GM19025 (cell line): ENCODE measurements around the gene FSIP1.

Experiments used
- ATAC-seq: cut with Tn5 transposase; IDR thresholded peaks from one replicate; pipeline ENCODE4 v1.9.1; 2021; ENCODE audit warnings: mild to moderate bottlenecking, low read depth, moderate library complexity; ENCODE audit not compliant: unreplicated experiment

The FSIP1 gene

GRCh38 chr15:39654304-39654703, 128.3 kb downstream of the FSIP1 start:
- no peak for ATAC-seq

GRCh38 chr15:39651881-39652280, 130.8 kb downstream of the FSIP1 start:
- ATAC-seq: no peak

- no peak for ATAC-seq
These were observed 131.3 kb downstream of the FSIP1 start for GRCh38 chr15:39651295-39651694.

DNA sequence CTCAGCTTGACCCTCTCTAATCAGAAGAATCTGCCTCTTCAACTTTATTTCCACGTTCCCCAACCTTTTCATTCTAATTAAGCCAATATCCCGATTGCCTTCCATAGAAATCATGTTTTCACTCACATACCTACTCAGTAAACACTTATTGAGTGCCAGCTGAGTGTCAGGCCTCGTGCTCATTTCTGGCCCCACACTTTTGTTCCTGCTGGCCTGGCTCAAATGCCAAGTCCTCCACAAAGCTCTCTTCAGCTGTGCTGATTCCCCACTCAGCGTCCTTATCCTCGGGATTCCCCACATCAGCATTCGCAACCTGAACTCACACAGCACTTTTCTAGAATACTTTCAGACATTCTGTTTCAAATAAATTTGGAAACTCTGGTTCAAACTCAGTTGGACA, 132.9 kb downstream of the FSIP1 start:
- ATAC-seq: no peak

DNA sequence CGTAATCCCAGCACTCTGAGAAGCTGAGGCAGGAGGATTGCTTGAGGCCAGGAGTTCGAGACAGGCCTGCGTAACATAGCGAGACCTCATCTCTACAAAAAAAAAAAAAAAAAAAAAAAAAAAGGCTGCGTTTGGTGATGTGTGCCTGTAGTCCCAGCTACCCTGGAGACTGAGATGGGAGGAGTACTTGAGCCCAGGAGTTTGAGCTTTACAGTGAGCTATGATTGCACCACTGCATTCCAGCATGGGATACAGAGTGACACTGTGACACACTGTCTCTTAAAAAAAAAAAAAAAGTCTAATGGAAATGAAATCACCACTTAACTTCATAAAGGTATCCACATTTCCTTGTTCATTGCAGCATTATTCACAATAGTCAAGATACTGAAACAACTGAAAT, 136.2 kb downstream of the FSIP1 start:
- ATAC-seq: no peak

- ATAC-seq: no peak
These were observed 136.7 kb downstream of the FSIP1 start for GRCh38 chr15:39645976-39646257.

DNA sequence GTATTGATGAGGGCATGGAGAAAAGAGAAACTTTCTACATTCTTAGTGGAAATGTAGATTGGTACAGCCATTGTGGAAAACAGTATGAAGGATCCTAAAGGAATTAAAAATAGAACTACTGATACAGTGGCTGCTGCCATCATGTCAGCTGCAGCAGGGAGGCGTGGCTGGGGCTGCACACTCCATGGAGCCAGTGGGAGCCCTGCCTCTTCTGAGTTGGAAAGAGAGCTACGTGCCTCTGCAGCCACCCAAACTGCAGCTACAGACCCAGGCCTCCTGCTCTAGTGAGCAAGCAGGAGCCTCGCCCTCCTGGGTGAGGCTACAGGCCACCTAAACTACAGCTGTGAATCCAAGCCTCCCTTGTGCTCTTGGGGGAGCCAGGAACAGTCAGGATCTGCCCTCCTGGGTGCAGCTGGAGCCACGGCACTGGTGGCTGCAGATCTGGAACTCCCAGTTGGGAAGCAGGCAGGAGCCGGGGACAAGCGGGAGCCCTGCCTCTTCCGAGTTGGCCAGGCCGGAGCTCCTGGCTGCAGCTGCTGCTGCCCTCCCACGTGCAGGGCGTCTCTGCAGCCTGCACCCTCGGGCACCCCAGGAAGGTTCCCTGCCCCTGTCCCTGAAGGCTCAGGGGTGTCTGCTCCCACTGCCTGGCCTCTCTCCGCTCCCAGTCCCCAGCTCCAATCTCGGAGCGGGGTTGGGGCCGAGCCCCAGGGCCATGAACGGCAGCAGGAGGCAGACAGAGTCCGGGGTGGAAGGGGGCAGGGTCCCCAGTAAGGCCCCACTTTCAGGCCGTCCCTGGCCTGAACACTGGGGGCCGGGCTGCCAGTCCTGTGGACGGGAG, 137.3 kb downstream of the FSIP1 start:
- ATAC-seq: no peak

- no peak for ATAC-seq
These were observed 138.5 kb downstream of the FSIP1 start for GRCh38 chr15:39644136-39644535.

DNA sequence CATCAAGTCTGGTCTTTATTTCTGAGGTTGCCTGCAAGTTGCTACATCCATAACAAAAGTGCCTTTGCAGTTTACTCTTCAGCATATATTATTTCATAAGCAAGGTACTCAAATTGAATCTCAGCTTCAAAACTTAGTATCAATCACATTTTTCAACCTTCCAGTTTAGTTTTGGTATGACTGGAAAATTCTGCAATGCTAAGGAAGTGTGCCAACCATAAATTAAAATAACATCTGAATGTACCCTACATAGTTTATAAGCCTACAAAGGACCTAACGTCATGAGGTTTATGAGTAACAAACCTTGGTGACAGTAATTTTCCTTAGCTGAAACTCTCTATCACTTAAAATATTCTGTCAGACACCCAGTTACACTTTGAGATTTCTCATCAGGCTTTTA, 138.9 kb downstream of the FSIP1 start:
- no peak for ATAC-seq

DNA sequence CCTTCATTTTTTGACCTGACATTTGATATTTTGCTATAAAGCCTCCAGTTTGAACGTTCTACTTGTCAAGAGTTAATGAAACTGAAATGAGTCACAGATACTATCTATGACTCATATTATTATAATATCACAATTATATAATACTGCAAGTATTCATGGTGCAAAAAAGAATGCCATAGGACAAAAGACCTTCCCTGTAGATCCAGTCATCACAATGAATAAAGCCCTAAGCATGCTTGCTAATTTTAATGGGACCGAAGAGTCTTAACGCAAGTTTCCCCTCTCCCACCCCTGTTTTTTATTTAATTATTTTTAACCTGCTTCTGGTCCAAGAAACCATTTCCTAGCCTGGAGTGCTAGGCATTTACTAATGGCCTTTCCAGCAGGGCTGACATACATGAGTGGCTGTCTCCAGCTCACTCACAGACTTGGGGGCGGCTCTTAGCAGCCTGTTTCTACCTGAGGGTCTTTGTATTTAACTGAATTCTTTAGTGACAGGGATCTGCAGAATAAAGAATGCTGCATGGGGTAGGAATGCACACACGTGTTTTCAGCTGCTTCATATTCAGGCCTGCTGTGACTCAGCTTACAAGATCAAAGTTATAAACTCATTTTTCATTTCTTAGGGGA, 140.5 kb downstream of the FSIP1 start:
- ATAC-seq: no peak

DNA sequence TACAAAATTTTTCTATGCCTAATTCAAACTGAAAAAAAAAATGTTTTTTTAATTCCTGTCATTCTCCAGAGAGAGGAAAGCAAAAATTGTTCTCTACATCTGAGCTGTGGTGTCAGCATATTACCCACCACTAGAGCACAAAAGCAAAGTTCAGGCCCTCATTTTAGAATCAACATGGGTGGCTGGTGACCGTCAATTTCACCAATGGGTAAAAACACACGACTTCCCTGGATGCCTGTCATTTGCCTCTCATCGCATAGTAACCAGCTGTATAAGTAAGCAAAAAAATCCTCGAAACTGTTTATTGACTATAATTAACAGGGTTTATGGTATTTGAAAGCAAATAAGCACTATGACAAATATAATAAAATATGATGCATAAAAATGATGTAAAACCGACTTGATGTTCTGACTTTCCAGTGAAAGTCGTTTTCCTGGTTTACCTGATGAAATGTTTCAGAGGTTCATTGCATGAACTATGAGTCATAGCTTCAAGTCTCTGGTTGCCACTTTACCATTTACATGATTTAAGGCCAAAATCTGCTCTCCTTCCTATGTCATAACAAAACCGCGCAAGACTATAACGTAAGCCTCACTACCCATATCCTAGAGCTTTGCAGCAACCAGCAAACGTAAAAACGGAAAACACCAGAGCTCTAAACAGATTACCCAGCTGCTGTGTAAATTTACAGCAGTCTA, 141.3 kb downstream of the FSIP1 start:
- ATAC-seq: no peak

DNA sequence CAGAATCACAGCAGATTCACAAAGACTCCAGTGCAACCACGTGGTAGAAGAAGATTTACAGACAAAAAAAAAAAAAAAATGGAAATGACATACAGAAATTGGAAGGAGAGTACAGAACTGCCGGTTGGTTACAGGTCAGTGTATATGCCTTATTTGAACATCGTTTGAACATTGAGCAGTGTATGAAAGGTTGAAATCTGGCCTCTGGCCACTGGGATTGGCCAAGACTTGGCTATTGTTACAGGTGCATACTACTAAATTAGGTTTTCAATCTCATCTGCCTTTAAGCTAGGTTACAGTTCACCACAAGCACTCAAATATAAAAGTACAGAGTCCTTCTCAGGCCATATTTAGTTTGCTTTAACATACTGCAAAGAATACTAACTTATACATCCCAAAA, 142.0 kb downstream of the FSIP1 start:
- ATAC-seq: no peak

- no peak for ATAC-seq
These were observed 143.6 kb downstream of the FSIP1 start for GRCh38 chr15:39639037-39639436.

DNA sequence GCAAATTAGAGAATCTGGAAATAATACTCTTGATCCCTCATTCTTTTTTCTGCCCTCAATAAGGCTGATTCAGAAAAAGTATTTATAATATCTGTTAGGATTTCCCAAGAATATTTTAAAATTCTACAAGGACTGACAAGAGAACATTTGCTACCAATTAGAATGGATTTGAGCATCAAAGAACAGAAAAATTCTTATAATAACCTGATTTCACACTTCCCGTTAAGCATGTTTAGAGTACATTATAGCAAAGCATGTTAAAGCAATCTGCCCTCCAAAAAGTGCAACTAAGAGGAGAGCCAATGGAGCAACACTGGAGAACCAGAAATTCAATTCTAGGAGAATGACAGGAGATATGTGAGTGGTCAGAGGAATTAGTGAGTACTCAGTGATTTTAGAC, 144.6 kb downstream of the FSIP1 start:
- ATAC-seq: no peak

- ATAC-seq: no peak
These were observed 151.3 kb downstream of the FSIP1 start for GRCh38 chr15:39631357-39631756.

- ATAC-seq: no peak
These were observed 152.7 kb downstream of the FSIP1 start for GRCh38 chr15:39629906-39630305.

DNA sequence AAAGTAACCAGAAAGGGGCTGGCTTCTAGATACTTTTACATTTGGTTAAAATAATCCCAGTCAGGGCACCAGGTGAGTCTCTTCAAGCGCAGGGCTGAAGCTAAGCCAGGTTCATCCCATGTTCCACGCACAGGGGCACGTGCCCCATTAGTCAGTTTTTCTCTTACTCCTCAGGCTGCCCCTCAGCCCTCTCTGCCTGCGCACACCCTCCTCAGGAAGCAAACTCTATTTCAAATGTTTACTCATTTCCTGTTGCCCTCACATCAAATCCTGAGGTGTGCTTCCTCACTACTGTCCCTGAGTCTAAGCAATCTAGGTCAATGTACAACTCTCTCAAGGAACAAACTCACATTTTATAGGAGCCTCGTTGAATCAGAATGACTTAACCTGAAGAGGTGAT, 153.3 kb downstream of the FSIP1 start:
- ATAC-seq: no peak

DNA sequence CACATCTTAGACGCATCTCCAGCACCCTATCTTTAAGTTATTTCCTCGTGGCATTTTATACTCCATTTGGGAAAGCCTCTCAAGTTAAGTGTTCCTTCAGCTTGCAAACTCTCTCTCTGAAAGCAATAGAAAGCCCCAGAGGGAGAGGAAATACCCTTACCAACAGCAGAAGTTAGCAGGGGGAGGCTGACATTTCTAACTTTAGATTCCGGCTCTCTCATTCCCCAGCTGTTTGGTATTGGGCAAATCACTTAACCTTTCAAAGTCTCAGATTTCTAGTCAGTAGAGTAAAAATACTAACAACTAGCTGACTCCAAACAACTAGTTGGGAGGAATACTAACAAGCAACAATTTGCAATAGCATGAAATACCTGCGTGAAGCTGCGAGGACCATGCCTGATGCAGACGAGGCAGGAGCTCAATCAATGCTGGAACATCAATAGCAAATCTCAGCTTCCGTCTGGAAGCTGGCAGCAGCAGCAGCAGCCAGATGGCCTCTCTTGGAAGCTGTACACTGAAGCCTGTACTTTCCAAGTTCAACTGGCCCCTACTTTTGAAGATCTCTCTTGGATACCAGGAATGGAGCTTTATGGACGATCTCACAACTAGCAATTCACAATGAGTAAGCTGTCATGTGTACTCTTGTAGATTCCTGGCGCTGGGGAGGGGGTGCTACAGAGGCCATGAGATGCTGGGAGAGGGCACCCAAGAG, 153.9 kb downstream of the FSIP1 start:
- ATAC-seq: no peak

DNA sequence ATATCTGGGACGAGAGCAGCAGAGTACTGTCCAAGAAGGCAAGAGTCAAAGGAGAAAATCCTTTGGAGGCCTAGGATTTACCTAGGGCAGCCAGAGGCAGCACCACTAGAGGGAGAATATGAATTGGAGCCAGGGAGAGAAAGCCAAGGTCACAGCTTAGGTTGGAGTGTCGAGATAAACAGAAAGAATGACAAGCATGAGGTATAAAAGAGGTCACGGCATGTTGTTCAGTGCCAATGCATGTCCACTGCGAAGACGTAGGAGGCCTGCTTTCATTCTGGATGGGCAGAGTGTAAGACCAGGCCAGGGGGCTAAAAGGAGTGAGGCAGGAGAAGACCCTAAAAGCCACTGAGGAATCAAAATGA, 154.5 kb downstream of the FSIP1 start:
- ATAC-seq: no peak

DNA sequence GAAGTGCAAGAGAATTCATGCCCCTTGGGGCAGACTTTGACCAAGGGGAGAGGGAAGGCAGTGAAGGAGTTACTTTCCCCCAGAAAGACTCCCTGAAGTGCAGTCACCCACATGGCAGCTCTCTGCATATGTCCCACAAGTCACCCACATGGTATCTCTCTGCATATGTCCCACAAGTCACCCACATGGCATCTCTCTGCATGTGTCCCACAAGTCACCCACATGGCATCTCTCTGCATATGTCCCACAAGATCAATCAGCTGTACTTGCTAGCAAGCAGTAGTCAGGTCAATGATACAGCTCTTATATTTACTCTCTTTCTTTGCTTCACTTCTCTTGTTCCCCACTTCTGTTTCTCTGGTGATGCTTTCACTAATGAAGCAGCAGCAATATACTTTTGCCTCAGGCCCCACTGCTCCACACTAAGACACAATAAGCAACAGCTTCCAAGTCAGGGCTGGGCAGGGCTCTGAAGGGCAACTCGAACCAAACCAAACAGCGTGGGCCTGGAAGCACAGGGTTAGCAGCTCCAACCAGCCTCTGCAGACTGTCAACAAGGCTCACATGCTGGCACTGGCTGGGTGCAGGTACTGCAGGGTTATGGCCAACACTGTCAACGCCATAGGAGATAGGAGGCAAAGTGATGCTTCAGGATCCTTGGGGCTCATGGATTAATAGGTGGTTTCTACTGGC, 155.0 kb downstream of the FSIP1 start:
- no peak for ATAC-seq

GRCh38 chr15:39625856-39626255, 156.8 kb downstream of the FSIP1 start:
- no peak for ATAC-seq
